Measurements from ENCODE around the gene PPP1R2. TPM values are rescaled to one million over a fixed set of nuclear protein-coding genes. Genes with fewer than 3 reads are reported as not detected.

The PPP1R2 gene
- total and polyA plus RNA-seq, 5 donors from 2014 or later, result 169 to 337 (median 299) TPM

- Mint-ChIP-seq H3K27ac (peak overlapping the region in 1 of 3 donors; percentile 67), H3K36me3 (no peaks in the 10 kb centered on the region), H3K4me1 (peaks cover 0 to 5% (median 5%) of the 10 kb centered on the region in 4 donors), H3K27me3 (peaks cover 13% of the 10 kb centered on the region), H3K9me3 (no peaks in the 10 kb centered on the region), H3K4me3 (no peak overlapping the region)
- Histone ChIP-seq H3K4me3 (ENCODE audit: low read depth, low read length) (no peak overlapping the region), H3K9me3 (ENCODE audit: control insufficient read depth in 2 of 2, low read length in 2 of 2) (no peaks in the 10 kb centered on the region), H3K36me3 (ENCODE audit: control insufficient read depth, insufficient read depth, low read length) (no peaks in the 10 kb centered on the region), H3K27me3 (ENCODE audit: control insufficient read depth, insufficient read depth, low read length) (no peaks in the 10 kb centered on the region), H3K27ac (ENCODE audit: insufficient read depth, low read length, poor library complexity, severe bottlenecking) (no peak overlapping the region), H3K4me1 (ENCODE audit: control insufficient read depth, insufficient read depth, low read length, poor library complexity, severe bottlenecking) (no peaks in the 10 kb centered on the region)
- ATAC-seq (ENCODE audit: low read depth in 2 of 2) (no peak), DNase-seq (no peak)
Observed at GRCh38 chr3:195573611-195574496, 30.7 kb upstream of the PPP1R2 start.

- ATAC-seq (ENCODE audit: low read depth in 2 of 2), result no peak
- H3K27ac ChIP-seq (ENCODE audit: insufficient read depth, low read length, poor library complexity, severe bottlenecking), result no peak overlapping the region
- H3K4me1 Mint-ChIP-seq, result peaks cover 0 to 7% (median 3%) of the 10 kb centered on the region in 4 donors
Observed at GRCh38 chr3:195571361-195571760, 28.2 kb upstream of the PPP1R2 start.

GRCh38 chr3:195570912-195571311 is 27.8 kb upstream of the PPP1R2 start:
- Mint-ChIP-seq H3K4me1 (peaks cover 0 to 7% (median 3%) of the 10 kb centered on the region in 4 donors), H3K9me3 (no peaks in the 10 kb centered on the region), H3K27ac (peak overlapping the region in 1 of 3 donors; percentile 64), H3K27me3 (peaks cover 12% of the 10 kb centered on the region), H3K4me3 (no peak overlapping the region), H3K36me3 (no peaks in the 10 kb centered on the region)
- no peaks in the 10 kb centered on the region for H3K36me3 ChIP-seq (ENCODE audit: control insufficient read depth, insufficient read depth, low read length)
- H3K4me1 ChIP-seq (ENCODE audit: control insufficient read depth, insufficient read depth, low read length, poor library complexity, severe bottlenecking), result no peaks in the 10 kb centered on the region
- DNase-seq (no peak), ATAC-seq (ENCODE audit: low read depth in 2 of 2) (no peak)
- no peak overlapping the region for H3K4me3 ChIP-seq (ENCODE audit: low read depth, low read length)
- H3K9me3 ChIP-seq (ENCODE audit: control insufficient read depth in 2 of 2, low read length in 2 of 2), result no peaks in the 10 kb centered on the region
- H3K27ac ChIP-seq (ENCODE audit: insufficient read depth, low read length, poor library complexity, severe bottlenecking), result no peak overlapping the region
- no peaks in the 10 kb centered on the region for H3K27me3 ChIP-seq (ENCODE audit: control insufficient read depth, insufficient read depth, low read length)

More at GRCh38 chr3:195571361-195571760, 28.2 kb upstream of the PPP1R2 start:
- no peaks in the 10 kb centered on the region for H3K27me3 ChIP-seq (ENCODE audit: control insufficient read depth, insufficient read depth, low read length)
- no peaks in the 10 kb centered on the region for H3K9me3 ChIP-seq (ENCODE audit: control insufficient read depth in 2 of 2, low read length in 2 of 2)
- Mint-ChIP-seq H3K27me3 (peaks cover 11% of the 10 kb centered on the region), H3K4me3 (no peak overlapping the region), H3K27ac (peak overlapping the region in 1 of 3 donors; percentile 64), H3K36me3 (no peaks in the 10 kb centered on the region), H3K9me3 (no peaks in the 10 kb centered on the region)
- no peaks in the 10 kb centered on the region for H3K4me1 ChIP-seq (ENCODE audit: control insufficient read depth, insufficient read depth, low read length, poor library complexity, severe bottlenecking)
- no peak for DNase-seq
- H3K36me3 ChIP-seq (ENCODE audit: control insufficient read depth, insufficient read depth, low read length), result no peaks in the 10 kb centered on the region
- no peak overlapping the region for H3K4me3 ChIP-seq (ENCODE audit: low read depth, low read length)

DNA sequence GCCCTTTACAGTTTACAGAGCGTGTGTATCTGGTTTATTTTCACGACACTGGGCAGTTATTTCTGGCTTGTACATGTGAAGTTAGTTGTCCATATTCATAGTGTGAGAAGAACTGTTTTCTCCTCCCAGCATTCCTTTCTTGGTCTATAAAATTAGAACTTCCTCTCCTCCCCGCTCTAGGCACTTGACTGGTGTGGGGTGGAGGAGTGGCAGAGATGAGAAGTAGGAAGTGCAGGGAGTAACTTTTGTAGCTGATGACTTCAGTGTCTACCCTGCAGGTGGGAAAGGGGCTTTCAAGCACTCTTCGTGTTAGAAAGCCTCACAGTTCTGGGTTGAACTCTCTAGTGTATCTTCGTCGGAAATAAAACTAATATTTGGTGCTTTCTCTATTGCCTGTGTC is 27.2 kb upstream of the PPP1R2 start:
- Histone ChIP-seq H3K4me1 (ENCODE audit: control insufficient read depth, insufficient read depth, low read length, poor library complexity, severe bottlenecking) (no peaks in the 10 kb centered on the region), H3K27me3 (ENCODE audit: control insufficient read depth, insufficient read depth, low read length) (no peaks in the 10 kb centered on the region), H3K27ac (ENCODE audit: insufficient read depth, low read length, poor library complexity, severe bottlenecking) (no peak overlapping the region), H3K4me3 (ENCODE audit: low read depth, low read length) (no peak overlapping the region), H3K9me3 (ENCODE audit: control insufficient read depth in 2 of 2, low read length in 2 of 2) (no peaks in the 10 kb centered on the region), H3K36me3 (ENCODE audit: control insufficient read depth, insufficient read depth, low read length) (no peaks in the 10 kb centered on the region)
- H3K4me3 Mint-ChIP-seq, result no peak overlapping the region
- no peaks in the 10 kb centered on the region for H3K9me3 Mint-ChIP-seq
- DNase-seq, result no peak
- no peak for ATAC-seq (ENCODE audit: low read depth in 2 of 2)
- peaks cover 0 to 7% (median 3%) of the 10 kb centered on the region in 4 donors for H3K4me1 Mint-ChIP-seq
- no peak overlapping the region for H3K27ac Mint-ChIP-seq
- peaks cover 12% of the 10 kb centered on the region for H3K27me3 Mint-ChIP-seq
- H3K36me3 Mint-ChIP-seq, result no peaks in the 10 kb centered on the region

GRCh38 chr3:195568630-195569029 is 25.5 kb upstream of the PPP1R2 start:
- DNase-seq (no peak), ATAC-seq (ENCODE audit: low read depth in 2 of 2) (no peak)
- H3K4me1 ChIP-seq (ENCODE audit: control insufficient read depth, insufficient read depth, low read length, poor library complexity, severe bottlenecking), result no peaks in the 10 kb centered on the region
- H3K27ac ChIP-seq (ENCODE audit: insufficient read depth, low read length, poor library complexity, severe bottlenecking), result no peak overlapping the region
- Mint-ChIP-seq H3K36me3 (no peaks in the 10 kb centered on the region), H3K9me3 (no peaks in the 10 kb centered on the region), H3K4me3 (no peak overlapping the region), H3K27ac (peak overlapping the region in 1 of 3 donors; percentile 48), H3K27me3 (peaks cover 12% of the 10 kb centered on the region), H3K4me1 (peaks cover 0 to 7% (median 3%) of the 10 kb centered on the region in 4 donors)
- H3K36me3 ChIP-seq (ENCODE audit: control insufficient read depth, insufficient read depth, low read length), result no peaks in the 10 kb centered on the region
- no peaks in the 10 kb centered on the region for H3K27me3 ChIP-seq (ENCODE audit: control insufficient read depth, insufficient read depth, low read length)
- no peaks in the 10 kb centered on the region for H3K9me3 ChIP-seq (ENCODE audit: control insufficient read depth in 2 of 2, low read length in 2 of 2)
- no peak overlapping the region for H3K4me3 ChIP-seq (ENCODE audit: low read depth, low read length)

GRCh38 chr3:195566797-195567196 is 23.7 kb upstream of the PPP1R2 start:
- Mint-ChIP-seq H3K36me3 (no peaks in the 10 kb centered on the region), H3K4me1 (peaks cover 0 to 4% (median 0%) of the 10 kb centered on the region in 4 donors), H3K27me3 (peaks cover 13% of the 10 kb centered on the region), H3K27ac (no peak overlapping the region), H3K9me3 (no peaks in the 10 kb centered on the region), H3K4me3 (no peak overlapping the region)
- H3K27ac ChIP-seq (ENCODE audit: insufficient read depth, low read length, poor library complexity, severe bottlenecking), result no peak overlapping the region
- no peaks in the 10 kb centered on the region for H3K27me3 ChIP-seq (ENCODE audit: control insufficient read depth, insufficient read depth, low read length)
- ATAC-seq (ENCODE audit: low read depth in 2 of 2), result no peak
- DNase-seq, result no peak
- H3K4me3 ChIP-seq (ENCODE audit: low read depth, low read length), result no peak overlapping the region
- H3K4me1 ChIP-seq (ENCODE audit: control insufficient read depth, insufficient read depth, low read length, poor library complexity, severe bottlenecking), result no peaks in the 10 kb centered on the region
- H3K9me3 ChIP-seq (ENCODE audit: control insufficient read depth in 2 of 2, low read length in 2 of 2), result no peaks in the 10 kb centered on the region
- no peaks in the 10 kb centered on the region for H3K36me3 ChIP-seq (ENCODE audit: control insufficient read depth, insufficient read depth, low read length)

DNA sequence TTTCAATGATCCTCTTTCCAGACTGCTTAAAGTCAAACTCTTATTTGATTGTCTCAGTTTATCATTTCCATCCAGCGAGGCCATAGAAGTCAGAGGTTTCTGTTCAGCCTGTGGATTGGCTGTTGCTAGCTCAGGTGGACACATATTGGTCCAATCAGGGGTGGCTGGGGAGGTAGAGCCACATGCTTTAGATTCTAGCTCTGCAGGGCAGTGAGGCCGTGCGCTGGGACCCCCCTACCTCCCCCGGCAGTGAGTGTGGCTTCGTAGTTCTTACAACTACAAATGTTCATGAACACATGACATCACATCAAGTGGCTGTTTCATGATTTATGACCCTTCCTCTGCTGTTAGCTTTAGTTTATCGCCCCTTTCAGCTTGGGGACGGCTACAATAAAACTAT is 22.6 kb upstream of the PPP1R2 start:
- ATAC-seq (ENCODE audit: low read depth in 2 of 2) (no peak), DNase-seq (no peak)
- Histone ChIP-seq H3K27me3 (ENCODE audit: control insufficient read depth, insufficient read depth, low read length) (no peaks in the 10 kb centered on the region), H3K4me1 (ENCODE audit: control insufficient read depth, insufficient read depth, low read length, poor library complexity, severe bottlenecking) (no peaks in the 10 kb centered on the region), H3K4me3 (ENCODE audit: low read depth, low read length) (no peak overlapping the region), H3K9me3 (ENCODE audit: control insufficient read depth in 2 of 2, low read length in 2 of 2) (no peaks in the 10 kb centered on the region), H3K27ac (ENCODE audit: insufficient read depth, low read length, poor library complexity, severe bottlenecking) (no peak overlapping the region), H3K36me3 (ENCODE audit: control insufficient read depth, insufficient read depth, low read length) (no peaks in the 10 kb centered on the region)
- H3K4me1 Mint-ChIP-seq, result peaks cover 0 to 4% (median 0%) of the 10 kb centered on the region in 4 donors
- no peaks in the 10 kb centered on the region for H3K9me3 Mint-ChIP-seq
- no peaks in the 10 kb centered on the region for H3K36me3 Mint-ChIP-seq
- no peak overlapping the region for H3K27ac Mint-ChIP-seq
- H3K27me3 Mint-ChIP-seq, result peaks cover 13% of the 10 kb centered on the region
- peak overlapping the region in 1 of 4 donors; percentile 48 for H3K4me3 Mint-ChIP-seq

DNA sequence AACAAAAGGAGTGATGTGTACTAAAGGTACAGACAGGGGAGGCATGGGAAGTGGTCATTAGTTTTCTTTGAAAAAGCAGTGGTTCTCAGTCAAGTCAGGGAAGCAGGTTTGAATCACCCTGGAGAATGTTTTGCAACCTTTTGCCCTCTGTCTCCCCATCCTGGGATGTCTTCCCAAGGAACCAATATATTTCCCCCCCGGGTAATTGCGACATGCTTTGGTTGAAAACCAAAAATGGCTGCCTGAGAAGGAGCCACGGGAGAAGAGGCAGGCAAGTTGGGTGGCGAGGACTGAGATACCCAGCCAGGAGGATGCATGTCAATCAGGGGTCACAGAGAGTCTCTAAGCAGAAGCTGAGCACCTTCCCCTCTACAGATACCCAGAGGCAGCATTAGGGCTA is 20.2 kb upstream of the PPP1R2 start:
- Mint-ChIP-seq H3K36me3 (no peaks in the 10 kb centered on the region), H3K27me3 (peaks cover 13% of the 10 kb centered on the region), H3K27ac (no peak overlapping the region), H3K9me3 (no peaks in the 10 kb centered on the region), H3K4me3 (no peak overlapping the region), H3K4me1 (peaks cover 0 to 9% (median 7%) of the 10 kb centered on the region in 4 donors)
- Histone ChIP-seq H3K4me1 (ENCODE audit: control insufficient read depth, insufficient read depth, low read length, poor library complexity, severe bottlenecking) (peaks cover 4% of the 10 kb centered on the region), H3K9me3 (ENCODE audit: control insufficient read depth in 2 of 2, low read length in 2 of 2) (no peaks in the 10 kb centered on the region), H3K36me3 (ENCODE audit: control insufficient read depth, insufficient read depth, low read length) (no peaks in the 10 kb centered on the region), H3K4me3 (ENCODE audit: low read depth, low read length) (no peak overlapping the region), H3K27me3 (ENCODE audit: control insufficient read depth, insufficient read depth, low read length) (no peaks in the 10 kb centered on the region), H3K27ac (ENCODE audit: insufficient read depth, low read length, poor library complexity, severe bottlenecking) (no peak overlapping the region)
- no peak for DNase-seq
- no peak for ATAC-seq (ENCODE audit: low read depth in 2 of 2)

Data from CD4-positive, CD25-positive, alpha-beta regulatory T cell (primary cell).